NB4 (cell line): Measurements from ENCODE around the gene MTA2.

Source experiments
- CTCF ChIP-seq: IDR thresholded peaks from one replicate; pipeline ENCODE4 v1.5.1; 2012; ENCODE audit warnings: low read depth, low read length
- MYC ChIP-seq: IDR thresholded peaks from 2 replicates; pipeline ENCODE4 v1.6.1; 2011; ENCODE audit warnings: low read depth, low read length
- POLR2A ChIP-seq: IDR thresholded peaks from 2 replicates; pipeline ENCODE4 v1.6.1; 2011; ENCODE audit warnings: mild to moderate bottlenecking; ENCODE audit not compliant: insufficient read length; ENCODE audit errors: extremely low read depth
- TF ChIP-seq, protein P1 (sequence below): IDR thresholded peaks from 2 replicates; pipeline ENCODE4 v1.6.1; 2011; ENCODE audit warnings: low read depth, low read length

DNA sequence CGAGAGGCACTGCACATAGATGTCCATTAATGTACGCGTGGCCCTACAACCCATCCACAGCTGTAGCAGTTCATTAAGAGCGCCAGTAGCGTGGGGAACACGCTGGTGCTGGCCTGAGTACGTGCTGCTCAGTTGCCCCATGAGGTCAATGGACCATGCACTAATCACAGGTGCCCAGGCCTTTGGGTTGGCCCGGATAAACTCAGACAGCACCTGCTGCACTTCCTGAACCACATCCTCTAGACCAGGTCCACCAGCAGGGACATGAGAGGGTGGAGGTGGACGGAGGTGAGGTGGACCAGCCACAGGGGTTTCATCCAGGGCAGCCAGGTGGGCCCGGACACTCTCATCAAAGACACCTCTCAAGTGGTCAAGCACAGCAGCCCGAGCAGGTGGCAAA is 47.8 kb upstream of the MTA2 start:
- TF ChIP-seq CTCF (no peak), POLR2A (no peak), MYC (no peak)
- TF ChIP-seq, protein P1, sequence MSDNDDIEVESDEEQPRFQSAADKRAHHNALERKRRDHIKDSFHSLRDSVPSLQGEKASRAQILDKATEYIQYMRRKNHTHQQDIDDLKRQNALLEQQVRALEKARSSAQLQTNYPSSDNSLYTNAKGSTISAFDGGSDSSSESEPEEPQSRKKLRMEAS: no peak
